IPS-18c (cell line): ENCODE results near the gene PIP4K2A.
A peak's percentile ranks its signal among the peaks of the same experiment; 100 is the strongest.
"Not testable (repeated sequence)": the region's sequence is repeated elsewhere in the genome, so short reads cannot be mapped to it uniquely, and the experiment has no call there.

Source experiments
- H3K4me3 ChIP-seq: 2 replicates; pipeline ENCODE4 v1.7.0; 2013; ENCODE audit warnings: low read depth, mild to moderate bottlenecking, low read length, moderate library complexity; ENCODE audit not compliant: insufficient read depth
- H3K9me3 ChIP-seq: one replicate; pipeline ENCODE4 v1.6.1; 2013; ENCODE audit warnings: mild to moderate bottlenecking, low read length, moderate library complexity; ENCODE audit not compliant: control insufficient read depth, insufficient read depth

Gene PIP4K2A

DNA sequence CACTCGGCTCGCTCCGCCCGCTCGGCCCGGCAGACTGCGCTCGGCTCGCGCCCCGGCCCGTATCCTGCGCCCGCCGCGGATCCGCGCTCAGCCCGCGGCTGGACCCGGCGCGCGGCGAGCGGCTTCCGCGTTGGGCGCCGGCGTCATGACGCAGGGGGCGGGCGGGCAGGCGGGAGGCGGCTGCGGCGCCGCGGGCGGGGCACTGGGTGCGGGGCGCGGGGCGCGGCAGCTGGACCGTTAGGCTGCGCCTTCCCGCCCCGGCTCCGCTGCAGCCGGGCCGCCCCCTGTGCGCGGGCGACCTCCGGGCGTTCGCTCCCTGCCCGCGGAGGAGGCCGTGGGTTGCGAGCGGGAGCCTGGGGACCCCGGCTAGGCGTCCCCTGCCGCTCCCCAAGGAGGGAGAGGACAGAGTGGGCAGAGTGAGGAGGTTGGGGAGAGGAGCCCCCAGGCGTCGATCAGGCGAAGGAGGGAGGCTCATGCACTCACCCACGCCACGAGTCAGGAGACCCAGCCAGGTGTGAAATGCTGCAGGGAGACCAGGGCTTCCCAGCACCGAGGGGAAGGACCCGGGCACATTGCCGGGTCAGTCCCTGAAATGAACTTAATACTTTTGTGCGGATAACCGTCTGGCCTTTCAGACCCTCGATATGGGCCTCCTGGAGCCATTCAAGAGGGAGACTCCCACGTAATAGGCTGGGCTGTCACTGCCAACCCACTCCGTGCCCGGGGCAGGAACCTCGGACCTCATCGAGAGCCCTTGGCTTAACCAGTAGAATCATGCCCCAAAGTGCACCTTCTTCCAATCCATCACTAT lies at the start of gene PIP4K2A:
PIP4K2A (minus strand) TSS at position 100 of the 811 bp plus-strand sequence. CDS start 252 bp downstream, outside the sequence.
- H3K9me3 ChIP-seq: no peaks in the 10 kb centered on the region
- peak within 1 kb of the TSS; percentile 77 for H3K4me3 ChIP-seq

DNA sequence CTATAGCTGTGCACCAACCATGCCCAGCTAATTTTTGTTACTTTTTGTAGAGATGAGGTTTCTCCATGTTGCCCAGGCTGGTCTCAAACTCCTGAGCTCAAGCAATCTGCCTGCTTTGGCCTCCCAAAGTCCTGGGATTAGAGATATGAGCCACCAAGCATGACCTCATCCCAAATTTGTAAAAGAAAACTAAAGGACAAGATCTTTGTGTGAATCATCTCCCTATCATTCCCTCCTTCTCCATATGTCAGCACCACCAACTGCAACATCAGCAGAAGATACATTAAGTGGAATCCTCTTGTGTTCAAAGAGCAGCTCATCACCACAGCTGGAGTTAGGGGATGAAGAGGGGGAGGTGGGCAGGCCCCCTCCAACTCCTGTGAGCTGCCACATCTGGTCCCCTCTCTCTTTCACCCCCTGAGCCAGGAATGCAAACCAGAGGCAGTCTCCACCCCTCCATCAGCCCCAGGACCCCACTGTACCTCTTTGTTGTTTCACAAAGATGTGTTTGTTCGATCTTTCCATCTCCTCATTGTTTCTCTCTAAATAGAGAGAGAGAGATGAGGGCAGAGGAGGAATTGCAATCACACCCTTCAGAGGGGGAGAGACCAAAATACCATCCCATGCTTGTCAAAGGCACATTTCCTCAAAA lies 47.3 kb upstream of the PIP4K2A start:
- Histone ChIP-seq H3K4me3 (no peak overlapping the region), H3K9me3 (no peaks in the 10 kb centered on the region)

DNA sequence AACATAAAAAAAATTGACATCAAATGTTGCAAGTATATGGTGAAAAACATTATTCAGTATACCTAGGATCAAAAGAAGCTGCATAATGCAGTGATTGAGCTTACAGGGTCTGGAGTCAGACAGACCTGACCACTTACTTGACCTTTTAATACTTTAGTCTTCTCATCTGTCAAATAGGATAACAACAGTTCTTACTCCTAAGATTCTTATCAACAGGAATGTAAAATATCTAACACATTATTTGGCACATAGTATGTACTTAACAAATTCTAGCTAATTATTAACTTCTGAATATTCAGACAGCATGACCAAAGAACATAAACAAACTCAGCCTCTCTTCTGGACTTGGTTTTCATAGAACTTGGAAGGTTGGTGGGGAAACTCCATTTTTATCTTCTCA lies 45.6 kb upstream of the PIP4K2A start:
- Histone ChIP-seq H3K4me3 (no peak overlapping the region), H3K9me3 (no peaks in the 10 kb centered on the region)

DNA sequence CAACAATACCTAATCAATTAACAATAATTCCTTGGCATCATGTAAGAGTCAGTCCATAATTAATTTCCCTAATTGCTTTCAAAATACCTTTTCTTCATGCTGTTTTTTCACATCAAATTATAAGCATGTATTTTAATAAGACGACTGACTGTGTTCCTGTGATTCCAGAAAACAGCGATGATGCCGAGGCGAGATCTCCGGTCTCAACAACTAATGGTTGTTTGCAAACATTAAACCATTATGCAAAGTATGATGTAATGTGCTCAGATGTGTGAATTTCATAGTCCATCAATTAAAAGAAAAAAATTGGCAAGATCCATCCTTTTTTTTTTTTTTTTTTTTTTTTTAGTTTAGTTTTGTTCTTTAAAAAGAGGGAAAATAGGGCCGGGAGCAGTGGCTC lies 44.5 kb upstream of the PIP4K2A start:
- Histone ChIP-seq H3K4me3 (no peak overlapping the region), H3K9me3 (no peaks in the 10 kb centered on the region)

- H3K4me3 ChIP-seq: no peak overlapping the region
- H3K9me3 ChIP-seq: no peaks in the 10 kb centered on the region
Observed at GRCh38 chr10:22754296-22754695, 39.9 kb upstream of the PIP4K2A start.

- no peaks in the 10 kb centered on the region for H3K9me3 ChIP-seq
- H3K4me3 ChIP-seq: no peak overlapping the region
Observed at GRCh38 chr10:22753786-22754185, 39.4 kb upstream of the PIP4K2A start.

- no peak overlapping the region for H3K4me3 ChIP-seq
Observed at GRCh38 chr10:22752272-22752889, 38.0 kb upstream of the PIP4K2A start.

DNA sequence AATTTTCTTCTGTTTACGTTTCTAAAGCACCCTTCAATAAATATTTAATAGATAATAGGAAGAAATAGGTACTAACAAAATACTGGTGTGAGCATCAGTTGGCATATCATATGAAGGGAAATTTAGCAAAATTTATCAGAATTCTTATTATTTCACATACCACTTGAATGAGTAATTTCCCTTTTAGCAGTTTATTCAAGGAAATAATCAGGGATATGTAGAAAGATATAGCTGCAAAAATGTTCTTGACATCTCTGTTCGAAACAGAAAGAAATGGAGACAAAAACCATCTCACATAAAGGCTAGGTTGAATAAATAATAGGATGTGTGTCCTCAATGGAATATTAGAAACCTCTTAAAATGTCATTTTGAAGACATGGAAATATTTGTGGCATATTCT lies 35.8 kb upstream of the PIP4K2A start:
- H3K4me3 ChIP-seq: no peak overlapping the region

More at GRCh38 chr10:22752272-22752889, 38.0 kb upstream of the PIP4K2A start:
- H3K9me3 ChIP-seq: no peaks in the 10 kb centered on the region

GRCh38 chr10:22744858-22745257 lies 30.5 kb upstream of the PIP4K2A start:
- H3K4me3 ChIP-seq, H3K9me3 ChIP-seq: not testable (repeated sequence)

More for the DNA sequence above, 35.8 kb upstream of the PIP4K2A start:
- H3K9me3 ChIP-seq: no peaks in the 10 kb centered on the region

DNA sequence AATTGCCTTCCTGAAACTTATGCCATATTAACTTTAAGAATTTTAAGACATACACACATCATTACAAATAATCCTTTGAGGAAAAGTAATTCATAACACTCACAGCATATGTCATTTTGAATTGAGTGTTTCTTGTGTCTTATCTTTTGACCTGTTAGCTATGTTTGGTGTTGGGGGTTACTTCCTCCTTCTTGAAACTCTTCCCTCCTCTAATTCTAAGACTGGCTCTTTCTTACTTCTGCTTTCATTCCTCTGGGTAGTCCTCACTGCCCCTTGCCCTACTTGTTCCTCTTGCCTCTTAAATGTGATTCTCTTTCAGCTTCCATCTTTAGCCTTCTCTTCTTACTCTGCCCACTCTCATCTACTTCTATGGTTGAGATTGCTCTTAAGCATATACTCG lies 28.3 kb upstream of the PIP4K2A start:
- no peak overlapping the region for H3K4me3 ChIP-seq
- H3K9me3 ChIP-seq: no peaks in the 10 kb centered on the region

- not testable (repeated sequence) for H3K4me3 ChIP-seq, H3K9me3 ChIP-seq
Observed at GRCh38 chr10:22741631-22742030, 27.3 kb upstream of the PIP4K2A start.

DNA sequence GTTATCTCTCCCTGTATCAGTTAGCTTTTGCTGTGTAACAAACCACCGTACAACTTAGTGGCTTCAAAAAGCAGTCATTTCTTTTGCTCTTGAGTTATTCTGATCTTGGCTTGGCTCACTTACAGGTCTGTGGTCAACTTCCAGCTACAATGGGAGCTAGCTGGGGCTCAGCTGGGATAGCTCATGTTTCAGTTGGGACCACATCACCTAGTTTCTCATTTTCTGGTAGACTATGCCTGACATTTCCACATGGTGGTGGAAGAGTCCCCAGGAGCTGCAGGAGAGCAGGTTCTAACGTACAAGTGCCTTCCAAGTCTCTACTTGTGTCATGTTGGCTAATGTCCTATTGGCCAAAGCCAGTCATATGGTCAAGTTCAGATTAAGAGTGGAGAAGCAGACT lies 25.8 kb upstream of the PIP4K2A start:
- Histone ChIP-seq H3K9me3 (no peaks in the 10 kb centered on the region), H3K4me3 (no peak overlapping the region)

DNA sequence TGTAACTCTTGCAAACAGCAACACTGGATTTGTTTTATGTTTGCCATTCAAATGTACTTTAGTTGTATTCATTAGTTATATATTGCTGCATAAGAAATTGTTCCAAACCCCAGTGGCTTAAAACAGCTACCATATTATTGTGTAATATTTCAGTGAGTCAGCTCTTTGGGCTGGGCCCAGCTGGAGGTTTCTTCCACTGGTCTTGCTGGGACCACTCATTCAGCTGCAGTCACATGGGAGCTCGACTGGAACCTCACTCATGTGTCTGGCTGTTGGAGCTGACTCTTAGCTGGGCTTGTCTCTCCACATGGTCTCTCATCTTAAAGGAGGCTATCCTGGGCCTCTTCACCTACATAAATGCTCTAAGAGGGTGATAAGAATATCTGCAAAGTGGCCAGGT lies 23.2 kb upstream of the PIP4K2A start:
- Histone ChIP-seq H3K9me3 (no peaks in the 10 kb centered on the region), H3K4me3 (no peak overlapping the region)

- no peaks in the 10 kb centered on the region for H3K9me3 ChIP-seq
Observed at GRCh38 chr10:22736134-22736533, 21.8 kb upstream of the PIP4K2A start.

GRCh38 chr10:22733992-22734391 lies 19.6 kb upstream of the PIP4K2A start:
- Histone ChIP-seq H3K4me3 (no peak overlapping the region), H3K9me3 (no peaks in the 10 kb centered on the region)

More at GRCh38 chr10:22736134-22736533, 21.8 kb upstream of the PIP4K2A start:
- H3K4me3 ChIP-seq: no peak overlapping the region

DNA sequence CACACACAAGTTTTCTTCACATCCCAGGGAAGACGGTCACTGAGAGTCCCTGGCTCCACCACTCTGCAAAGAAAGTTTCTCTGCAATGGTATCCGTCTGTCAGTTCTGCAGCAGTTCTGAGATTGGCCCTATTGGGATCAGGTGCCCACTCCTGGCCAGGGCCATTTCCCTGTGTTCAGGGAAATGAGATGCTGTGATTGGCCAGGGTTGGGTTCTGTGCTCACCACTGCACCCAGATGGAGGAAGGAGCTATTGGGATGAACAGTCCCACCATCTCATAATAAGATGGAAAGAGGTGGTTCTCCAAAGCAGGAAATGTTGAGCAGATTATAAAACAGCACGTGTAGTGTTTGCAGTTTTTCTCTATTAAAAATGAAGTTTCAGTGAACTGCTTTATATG lies 13.3 kb upstream of the PIP4K2A start:
- Histone ChIP-seq H3K4me3 (no peak overlapping the region), H3K9me3 (no peaks in the 10 kb centered on the region)

GRCh38 chr10:22727112-22727511 lies 12.7 kb upstream of the PIP4K2A start:
- no peak overlapping the region for H3K4me3 ChIP-seq
- no peaks in the 10 kb centered on the region for H3K9me3 ChIP-seq

GRCh38 chr10:22724773-22725172 lies 10.4 kb upstream of the PIP4K2A start:
- Histone ChIP-seq H3K9me3 (no peaks in the 10 kb centered on the region), H3K4me3 (no peak overlapping the region)
